Lower leg skin (tissue), 3 donors: ENCODE data around the gene OGDH.

Experiments used
- POLR2A ChIP-seq, 2 donors: fragments of 450-650 bp; IDR thresholded peaks; one replicate each; pipeline ENCODE4 v1.6.1; 2016 to 2017; ENCODE audit warnings: antibody characterized with exemption in 2 of 2, mild to moderate bottlenecking in 1 of 2, moderate library complexity in 1 of 2
- TF ChIP-seq, protein P1 (sequence below), 3 donors: fragments of 450-650 bp; IDR thresholded peaks; one replicate each; pipeline ENCODE4 v1.5.1; 2016; ENCODE audit warnings: antibody characterized with exemption in 3 of 3, mild to moderate bottlenecking in 3 of 3, moderate library complexity in 2 of 3

DNA sequence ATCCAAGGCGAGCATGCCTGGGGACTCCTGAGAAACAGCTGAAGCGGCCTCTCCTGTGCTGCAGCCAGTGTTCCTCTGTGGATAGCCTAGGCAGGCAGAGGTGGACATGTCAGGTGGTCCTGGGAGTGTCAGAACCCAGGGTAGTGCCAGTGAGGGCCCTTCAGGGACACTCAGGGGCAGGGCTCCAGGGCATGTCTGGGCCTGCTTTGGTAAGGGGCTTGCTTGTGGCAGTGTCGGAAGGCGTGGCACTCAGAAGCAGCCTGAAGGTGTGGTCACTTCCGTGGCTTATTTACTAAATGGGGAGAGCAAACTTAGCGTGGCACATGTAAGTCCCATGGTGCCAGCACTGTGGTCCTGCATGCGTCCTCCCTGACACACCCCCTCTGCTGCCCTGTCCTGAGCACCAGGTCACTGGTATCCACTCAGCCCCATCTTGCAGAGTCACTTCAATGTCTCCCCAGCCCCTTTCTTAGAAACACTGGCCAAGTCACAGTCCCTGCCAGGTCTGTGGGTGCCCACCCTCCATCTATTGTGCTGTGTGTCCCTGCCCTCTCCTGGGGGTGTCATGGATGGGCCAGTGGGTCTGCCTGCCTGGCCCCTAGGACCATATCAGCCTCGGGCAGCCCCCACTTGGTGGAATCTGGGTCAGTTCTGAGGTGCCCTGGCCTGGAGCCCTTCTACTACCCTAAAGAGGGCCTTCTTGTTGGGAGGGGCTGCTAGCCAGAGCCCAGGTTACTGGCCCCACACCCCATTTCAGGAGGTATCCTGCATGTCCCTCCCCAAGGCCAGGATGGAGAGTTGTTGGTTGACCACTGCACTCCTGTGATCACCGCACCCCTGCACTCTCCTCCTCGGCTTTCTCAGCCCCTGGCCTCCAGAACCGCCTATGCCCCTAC is 148.6 kb downstream of the OGDH start:
- TF ChIP-seq, protein P1, sequence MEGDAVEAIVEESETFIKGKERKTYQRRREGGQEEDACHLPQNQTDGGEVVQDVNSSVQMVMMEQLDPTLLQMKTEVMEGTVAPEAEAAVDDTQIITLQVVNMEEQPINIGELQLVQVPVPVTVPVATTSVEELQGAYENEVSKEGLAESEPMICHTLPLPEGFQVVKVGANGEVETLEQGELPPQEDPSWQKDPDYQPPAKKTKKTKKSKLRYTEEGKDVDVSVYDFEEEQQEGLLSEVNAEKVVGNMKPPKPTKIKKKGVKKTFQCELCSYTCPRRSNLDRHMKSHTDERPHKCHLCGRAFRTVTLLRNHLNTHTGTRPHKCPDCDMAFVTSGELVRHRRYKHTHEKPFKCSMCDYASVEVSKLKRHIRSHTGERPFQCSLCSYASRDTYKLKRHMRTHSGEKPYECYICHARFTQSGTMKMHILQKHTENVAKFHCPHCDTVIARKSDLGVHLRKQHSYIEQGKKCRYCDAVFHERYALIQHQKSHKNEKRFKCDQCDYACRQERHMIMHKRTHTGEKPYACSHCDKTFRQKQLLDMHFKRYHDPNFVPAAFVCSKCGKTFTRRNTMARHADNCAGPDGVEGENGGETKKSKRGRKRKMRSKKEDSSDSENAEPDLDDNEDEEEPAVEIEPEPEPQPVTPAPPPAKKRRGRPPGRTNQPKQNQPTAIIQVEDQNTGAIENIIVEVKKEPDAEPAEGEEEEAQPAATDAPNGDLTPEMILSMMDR (IDR thresholded peaks at IDR 0.05) = no peak
- TF ChIP-seq POLR2A (IDR thresholded peaks at IDR 0.05) = no peak
